CD4-positive, alpha-beta T cell (primary cell): ENCODE results near the gene UBAC2. TPM values are rescaled to one million over a fixed set of nuclear protein-coding genes. Genes with fewer than 3 reads are reported as not detected.

Source experiments
- ATAC-seq: fragments of 200-7000 bp; cut with Tn5 transposase; one replicate; pipeline ENCODE4 v1.10.0; 2022; ENCODE audit warnings: mild to moderate bottlenecking; ENCODE audit not compliant: poor library complexity
- CTCF ChIA-PET: fragments of 350-600 bp; sonication (Branson Sonifier 250); formaldehyde crosslinking; loops from one replicate; lab custom pipeline; 2021; ENCODE audit warnings: antibody characterized with exemption, inconsistent platforms; lab: Charles Lee
- POLR2A ChIA-PET: fragments of 350-600 bp; sonication (Branson Sonifier 250); formaldehyde crosslinking; loops from one replicate; lab custom pipeline; 2021; ENCODE audit warnings: antibody characterized with exemption, inconsistent platforms; lab: Charles Lee
- DNase-seq, 14 experiments: peaks; one replicate each; pipeline ENCODE4 v3.0.0-alpha.2; 2013 to 2020; ENCODE audit warnings: mixed read lengths in 2 of 14
- H3K27ac ChIP-seq, 2 donors: one replicate each; pipeline versions ENCODE4 v1.5.1 to v1.7.0; 2013; ENCODE audit warnings: low read length in 2 of 2, low read depth in 1 of 2, mild to moderate bottlenecking in 1 of 2
- H3K27me3 ChIP-seq, 2 experiments: 1 replicate in 1 of 2; 2 replicates in 1 of 2; pipeline versions ENCODE4 v1.6.1 to v1.7.0; 2013; ENCODE audit warnings: low read length in 2 of 2, control low read depth in 1 of 2, mild to moderate bottlenecking in 1 of 2, moderate library complexity in 1 of 2; ENCODE audit not compliant: insufficient read depth in 2 of 2, control insufficient read depth in 1 of 2
- H3K36me3 ChIP-seq: one replicate; pipeline ENCODE4 v1.6.1; 2013; ENCODE audit warnings: low read length, control low read depth; ENCODE audit not compliant: insufficient read depth
- H3K4me1 ChIP-seq: one replicate; pipeline ENCODE4 v1.6.1; 2013; ENCODE audit warnings: low read length, control low read depth; ENCODE audit not compliant: insufficient read depth
- H3K4me3 ChIP-seq: one replicate; pipeline ENCODE4 v1.5.1; 2013; ENCODE audit warnings: mild to moderate bottlenecking, low read length, moderate library complexity
- H3K9me3 ChIP-seq, 2 experiments: 1 replicate in 1 of 2; 2 replicates in 1 of 2; pipeline versions ENCODE4 v1.6.1 to v1.7.0; 2013; ENCODE audit warnings: low read length in 2 of 2, mild to moderate bottlenecking in 2 of 2, control low read depth in 1 of 2, moderate library complexity in 1 of 2; ENCODE audit not compliant: control insufficient read depth in 1 of 2, insufficient read depth in 1 of 2
- H3K27ac Mint-ChIP-seq: one replicate; pipeline ENCODE4 v1.8.0; 2020; ENCODE audit warnings: mixed read lengths
- H3K27me3 Mint-ChIP-seq: one replicate; pipeline ENCODE4 v1.8.0; 2021; ENCODE audit warnings: mixed read lengths
- H3K36me3 Mint-ChIP-seq: one replicate; pipeline ENCODE4 v1.8.0; 2021; ENCODE audit warnings: low read depth, mixed read lengths
- H3K4me1 Mint-ChIP-seq: one replicate; pipeline ENCODE4 v1.8.0; 2021; ENCODE audit warnings: low read depth, mixed read lengths
- H3K4me3 Mint-ChIP-seq: one replicate; pipeline ENCODE4 v1.8.0; 2020; ENCODE audit warnings: mild to moderate bottlenecking, mixed read lengths
- H3K9me3 Mint-ChIP-seq: one replicate; pipeline ENCODE4 v1.8.0; 2020; ENCODE audit warnings: mixed read lengths
- intact Hi-C, 2 experiments: fragments of 100-400 bp; cut with DNase I in 1 of 2; cut with micrococcal nuclease in 1 of 2; formaldehyde crosslinking; loops; one replicate each; pipeline versions ENCODE4 v1.15.1 to v1.9.0; 2023 to 2025; cut with DNase I, micrococcal nuclease
- total RNA-seq, 174 experiments: library from RNA in 2 of 174; stranded (reverse) in 2 of 174; gene quantifications; one replicate each; pipeline ENCODE4 v1.2.3 and lab custom pipeline; 2021 to 2026
- TF ChIP-seq, protein P1 (sequence below): fragments of 200-600 bp; IDR thresholded peaks from one replicate; pipeline ENCODE4 v1.8.0; 2022; ENCODE audit warnings: antibody characterized with exemption, mild to moderate bottlenecking

Gene UBAC2
- total RNA-seq, 2 experiments from 2014 or later = 59.8 to 67.4 TPM

GRCh38 chr13:99363391-99363790 lies 162.7 kb downstream of the UBAC2 start:
- CTCF ChIA-PET = no interaction called here
- TF ChIP-seq, protein P1, sequence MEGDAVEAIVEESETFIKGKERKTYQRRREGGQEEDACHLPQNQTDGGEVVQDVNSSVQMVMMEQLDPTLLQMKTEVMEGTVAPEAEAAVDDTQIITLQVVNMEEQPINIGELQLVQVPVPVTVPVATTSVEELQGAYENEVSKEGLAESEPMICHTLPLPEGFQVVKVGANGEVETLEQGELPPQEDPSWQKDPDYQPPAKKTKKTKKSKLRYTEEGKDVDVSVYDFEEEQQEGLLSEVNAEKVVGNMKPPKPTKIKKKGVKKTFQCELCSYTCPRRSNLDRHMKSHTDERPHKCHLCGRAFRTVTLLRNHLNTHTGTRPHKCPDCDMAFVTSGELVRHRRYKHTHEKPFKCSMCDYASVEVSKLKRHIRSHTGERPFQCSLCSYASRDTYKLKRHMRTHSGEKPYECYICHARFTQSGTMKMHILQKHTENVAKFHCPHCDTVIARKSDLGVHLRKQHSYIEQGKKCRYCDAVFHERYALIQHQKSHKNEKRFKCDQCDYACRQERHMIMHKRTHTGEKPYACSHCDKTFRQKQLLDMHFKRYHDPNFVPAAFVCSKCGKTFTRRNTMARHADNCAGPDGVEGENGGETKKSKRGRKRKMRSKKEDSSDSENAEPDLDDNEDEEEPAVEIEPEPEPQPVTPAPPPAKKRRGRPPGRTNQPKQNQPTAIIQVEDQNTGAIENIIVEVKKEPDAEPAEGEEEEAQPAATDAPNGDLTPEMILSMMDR = no peak
- H3K36me3 Mint-ChIP-seq = peaks cover 66% of the 10 kb centered on the region

GRCh38 chr13:99363949-99364348 lies 163.3 kb downstream of the UBAC2 start:
- no peak overlapping the region for H3K4me3 ChIP-seq
- peak overlapping the region in 1 of 2 donors; percentile 93 for H3K27ac ChIP-seq
- H3K4me3 Mint-ChIP-seq = no peak overlapping the region
- H3K36me3 Mint-ChIP-seq = peaks cover 66% of the 10 kb centered on the region
- H3K27me3 ChIP-seq = no peaks in the 10 kb centered on the region
- ChIA-PET POLR2A (no interaction called here), CTCF (no interaction called here)
- peak overlapping the region; percentile 97 for H3K27ac Mint-ChIP-seq
- TF ChIP-seq, protein P1 = no peak
- DNase-seq = no peak
- no peaks in the 10 kb centered on the region for H3K9me3 ChIP-seq
- intact Hi-C loops = no loop called here
- peaks cover 9% of the 10 kb centered on the region for H3K36me3 ChIP-seq
- no peaks in the 10 kb centered on the region for H3K27me3 Mint-ChIP-seq
- no peak for ATAC-seq
- H3K9me3 Mint-ChIP-seq = no peaks in the 10 kb centered on the region
- peaks cover 94% of the 10 kb centered on the region for H3K4me1 Mint-ChIP-seq
- peaks cover 66% of the 10 kb centered on the region for H3K4me1 ChIP-seq

More at GRCh38 chr13:99363391-99363790, 162.7 kb downstream of the UBAC2 start:
- Histone ChIP-seq H3K27me3 (no peaks in the 10 kb centered on the region), H3K4me1 (peaks cover 66% of the 10 kb centered on the region), H3K36me3 (peaks cover 8% of the 10 kb centered on the region), H3K4me3 (no peak overlapping the region), H3K9me3 (no peaks in the 10 kb centered on the region), H3K27ac (peak overlapping the region; percentile 62 to 93)
- DNase-seq (no peak), ATAC-seq (no peak)
- no peaks in the 10 kb centered on the region for H3K27me3 Mint-ChIP-seq
- intact Hi-C loops = no loop called here
- POLR2A ChIA-PET = interaction anchor here (1.5 to 4.0 kb wide), 2 partner anchors 11 to 60 kb away, joined by 3 to 41 read pairs; no protein-coding TSS in a partner anchor
- no peaks in the 10 kb centered on the region for H3K9me3 Mint-ChIP-seq
- peak overlapping the region; percentile 97 for H3K27ac Mint-ChIP-seq
- peak overlapping the region; percentile 25 for H3K4me3 Mint-ChIP-seq
- peaks cover 96% of the 10 kb centered on the region for H3K4me1 Mint-ChIP-seq

DNA sequence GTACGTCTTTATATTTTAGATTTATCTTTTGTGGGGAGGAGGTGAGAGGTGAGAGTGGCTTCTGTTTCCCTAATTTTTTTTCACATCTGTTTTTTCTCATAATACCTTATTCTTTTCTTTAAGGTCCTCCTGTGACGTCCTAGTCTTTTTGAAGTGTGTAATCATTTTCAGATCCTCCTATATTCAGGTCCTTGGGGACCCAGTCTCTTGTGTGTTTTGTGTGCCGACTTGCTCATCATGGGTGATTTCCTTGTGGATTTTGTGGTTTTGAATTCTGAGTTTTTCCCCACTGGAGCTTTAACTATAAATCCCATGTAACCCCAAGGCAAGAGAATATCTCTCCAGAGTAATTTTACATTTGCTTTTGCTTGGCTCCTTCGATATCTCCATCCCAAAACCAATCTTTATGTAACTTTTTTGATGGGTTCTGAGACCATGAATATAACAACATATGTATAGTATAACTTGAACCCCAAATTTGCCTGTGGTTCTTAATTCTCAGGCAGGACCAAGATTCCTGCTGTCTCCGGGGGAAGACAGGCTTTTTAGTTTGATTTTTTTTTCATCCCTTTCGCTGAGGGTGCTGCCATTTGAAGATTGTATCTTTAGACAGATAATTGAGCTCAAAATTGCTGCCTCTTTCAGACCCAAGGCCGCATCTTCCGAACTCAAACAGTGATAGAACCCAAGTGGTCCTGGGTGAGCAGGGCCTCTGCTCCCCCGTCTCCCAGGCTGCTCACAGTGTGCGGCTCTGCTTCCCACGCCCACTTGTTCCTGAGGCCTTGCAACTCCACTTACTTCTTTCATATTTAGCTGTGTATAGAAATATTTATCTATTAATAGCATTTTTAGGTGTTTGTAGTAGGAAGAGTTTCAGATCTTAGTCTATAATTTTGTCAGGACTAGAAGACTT lies 165.7 kb downstream of the UBAC2 start:
- intact Hi-C loops = loop anchor here in 1 of 2 experiments (2.0 kb wide), 2 partner anchors 14 to 60 kb away; partner anchors contain the start of gene GPR183
- CTCF ChIA-PET = interaction anchor here (0.9 to 2.5 kb wide), 7 partner anchors 9 to 97 kb away, joined by 3 to 20 read pairs (median 4); no protein-coding TSS in a partner anchor
- H3K4me3 ChIP-seq = no peak overlapping the region
- Mint-ChIP-seq H3K36me3 (peaks cover 66% of the 10 kb centered on the region), H3K4me3 (peak overlapping the region; percentile 79), H3K9me3 (no peaks in the 10 kb centered on the region), H3K27ac (peak overlapping the region; percentile 97), H3K4me1 (peaks cover 94% of the 10 kb centered on the region), H3K27me3 (no peaks in the 10 kb centered on the region)
- peaks cover 9% of the 10 kb centered on the region for H3K36me3 ChIP-seq
- H3K4me1 ChIP-seq = peaks cover 54% of the 10 kb centered on the region
- ATAC-seq (no peak), DNase-seq (peak in 2 of 14 experiments; percentile 31 to 58)
- no peaks in the 10 kb centered on the region for H3K27me3 ChIP-seq
- H3K27ac ChIP-seq = peak overlapping the region; percentile 25 to 65
- TF ChIP-seq, protein P1 = no peak
- H3K9me3 ChIP-seq = no peaks in the 10 kb centered on the region
- POLR2A ChIA-PET = interaction anchor here (0.6 to 4.1 kb wide), 17 partner anchors 10 to 190 kb away, joined by 3 to 85 read pairs (median 5); partner anchors contain the start of genes GPR183 and UBAC2
